ENCODE data around the gene MLIP.

The MLIP gene

DNA sequence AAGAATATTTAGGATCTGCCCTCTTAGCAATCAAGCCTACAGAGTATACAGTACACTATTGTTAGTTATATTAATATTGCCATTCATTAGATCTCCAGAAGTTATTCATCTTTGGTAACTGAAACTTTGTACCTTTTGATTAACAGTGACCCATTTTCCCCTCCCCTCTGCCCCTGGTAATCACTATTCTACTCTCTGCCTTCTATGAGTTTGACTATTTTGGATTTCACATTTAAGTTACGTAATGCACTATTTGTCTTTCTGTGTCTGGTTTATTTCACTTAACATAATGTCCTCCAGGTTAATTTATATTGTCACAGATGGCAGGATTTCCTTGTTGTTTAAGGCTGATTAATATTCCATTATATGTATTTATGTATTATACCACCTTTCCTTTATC, 111.0 kb downstream of the MLIP start:
- DNase-seq (ENCODE audit: extremely low spot score), result no peak
- CTCF ChIA-PET, result no interaction called here
- TF ChIP-seq TARDBP (IDR thresholded peaks at IDR 0.05), result no peak
- no peak for TF ChIP-seq L3MBTL2 (conservative IDR thresholded peaks at IDR 0.05)
- TF ChIP-seq LEF1 (IDR thresholded peaks at IDR 0.05; ENCODE audit: borderline replicate concordance), result no peak
- TF ChIP-seq, protein P1, sequence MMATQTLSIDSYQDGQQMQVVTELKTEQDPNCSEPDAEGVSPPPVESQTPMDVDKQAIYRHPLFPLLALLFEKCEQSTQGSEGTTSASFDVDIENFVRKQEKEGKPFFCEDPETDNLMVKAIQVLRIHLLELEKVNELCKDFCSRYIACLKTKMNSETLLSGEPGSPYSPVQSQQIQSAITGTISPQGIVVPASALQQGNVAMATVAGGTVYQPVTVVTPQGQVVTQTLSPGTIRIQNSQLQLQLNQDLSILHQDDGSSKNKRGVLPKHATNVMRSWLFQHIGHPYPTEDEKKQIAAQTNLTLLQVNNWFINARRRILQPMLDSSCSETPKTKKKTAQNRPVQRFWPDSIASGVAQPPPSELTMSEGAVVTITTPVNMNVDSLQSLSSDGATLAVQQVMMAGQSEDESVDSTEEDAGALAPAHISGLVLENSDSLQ (IDR thresholded peaks at IDR 0.05), result no peak
- TF ChIP-seq ZNF384 (IDR thresholded peaks at IDR 0.05), result no peak
- TF ChIP-seq ARNT (IDR thresholded peaks at IDR 0.05), result no peak
- TF ChIP-seq FOXK2 (IDR thresholded peaks at IDR 0.05), result no peak
- TF ChIP-seq SP1 (IDR thresholded peaks at IDR 0.05), result no peak
- TF ChIP-seq SUZ12 (IDR thresholded peaks at IDR 0.05), result no peak
- no peak for TF ChIP-seq ELF4 (IDR thresholded peaks at IDR 0.05)
- no peak for TF ChIP-seq BHLHE40 (IDR thresholded peaks at IDR 0.05; ENCODE audit: borderline replicate concordance)
- no peak for TF ChIP-seq NFRKB (IDR thresholded peaks at IDR 0.05)
- no peak for TF ChIP-seq CTBP1 (IDR thresholded peaks at IDR 0.05; ENCODE audit: borderline replicate concordance)
- POLR2A ChIA-PET, result no interaction called here

DNA sequence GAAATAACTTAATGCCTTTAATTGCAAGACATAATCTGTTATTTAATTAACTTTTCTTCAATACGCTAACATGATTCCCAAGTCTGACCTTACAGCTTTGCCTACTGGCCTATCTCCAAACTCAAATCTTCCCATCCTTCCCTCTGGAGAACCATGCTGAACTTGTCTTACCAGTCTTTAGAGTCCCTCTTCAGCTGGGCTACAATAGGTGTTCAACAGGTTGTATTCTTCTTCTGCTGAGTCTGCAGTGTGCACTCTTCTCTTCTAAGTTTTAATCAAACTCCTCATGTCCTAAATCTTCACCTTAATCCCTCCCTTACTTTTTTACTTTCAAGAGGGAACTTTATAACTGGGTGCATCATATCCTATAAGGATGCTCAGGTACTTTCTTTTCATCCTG, 121.5 kb downstream of the MLIP start:
- POLR2A ChIA-PET, result no interaction called here
- no peak for DNase-seq (ENCODE audit: extremely low spot score)
- TF ChIP-seq HDGF (IDR thresholded peaks at IDR 0.05; ENCODE audit: borderline replicate concordance) (no peak), SUZ12 (IDR thresholded peaks at IDR 0.05) (no peak), BHLHE40 (IDR thresholded peaks at IDR 0.05; ENCODE audit: borderline replicate concordance) (no peak), LEF1 (IDR thresholded peaks at IDR 0.05; ENCODE audit: borderline replicate concordance) (no peak), ZNF384 (IDR thresholded peaks at IDR 0.05) (no peak), FOXM1 (IDR thresholded peaks at IDR 0.05; ENCODE audit: borderline replicate concordance) (no peak)
- TF ChIP-seq, protein P1 (IDR thresholded peaks at IDR 0.05), result no peak
- CTCF ChIA-PET, result no interaction called here

DNA sequence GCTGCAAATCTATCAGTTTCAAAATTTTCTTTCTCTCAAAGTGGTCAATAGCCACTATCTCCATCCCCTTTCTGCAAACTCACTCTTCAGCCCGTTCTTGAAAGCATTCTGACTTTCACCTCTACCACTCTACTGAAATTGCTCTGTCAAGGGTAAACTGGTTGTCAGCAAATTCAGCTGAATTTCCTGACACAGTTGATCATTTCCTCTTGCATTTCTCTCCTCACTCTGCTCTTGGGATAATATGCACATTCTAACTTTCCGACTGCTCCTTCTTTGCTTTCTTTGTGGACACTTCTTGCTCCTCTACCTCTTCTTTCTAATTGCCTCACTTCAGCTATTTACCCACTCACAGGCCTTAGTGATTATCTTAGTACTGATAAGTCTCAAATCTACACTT, 123.3 kb downstream of the MLIP start:
- ChIA-PET POLR2A (no interaction called here), CTCF (interaction anchor here (1.4 kb wide), 1 partner anchor 10 kb away, joined by 3 read pairs; no protein-coding TSS in a partner anchor)
- TF ChIP-seq CTBP1 (IDR thresholded peaks at IDR 0.05; ENCODE audit: borderline replicate concordance), result no peak
- TF ChIP-seq, protein P1 (IDR thresholded peaks at IDR 0.05), result no peak
- TF ChIP-seq ARNT (IDR thresholded peaks at IDR 0.05), result no peak
- no peak for TF ChIP-seq BHLHE40 (IDR thresholded peaks at IDR 0.05; ENCODE audit: borderline replicate concordance)
- no peak for TF ChIP-seq LEF1 (IDR thresholded peaks at IDR 0.05; ENCODE audit: borderline replicate concordance)
- TF ChIP-seq ZNF384 (IDR thresholded peaks at IDR 0.05), result no peak
- TF ChIP-seq SP1 (IDR thresholded peaks at IDR 0.05), result no peak
- TF ChIP-seq FOXM1 (IDR thresholded peaks at IDR 0.05; ENCODE audit: borderline replicate concordance), result no peak
- no peak for DNase-seq (ENCODE audit: extremely low spot score)

DNA sequence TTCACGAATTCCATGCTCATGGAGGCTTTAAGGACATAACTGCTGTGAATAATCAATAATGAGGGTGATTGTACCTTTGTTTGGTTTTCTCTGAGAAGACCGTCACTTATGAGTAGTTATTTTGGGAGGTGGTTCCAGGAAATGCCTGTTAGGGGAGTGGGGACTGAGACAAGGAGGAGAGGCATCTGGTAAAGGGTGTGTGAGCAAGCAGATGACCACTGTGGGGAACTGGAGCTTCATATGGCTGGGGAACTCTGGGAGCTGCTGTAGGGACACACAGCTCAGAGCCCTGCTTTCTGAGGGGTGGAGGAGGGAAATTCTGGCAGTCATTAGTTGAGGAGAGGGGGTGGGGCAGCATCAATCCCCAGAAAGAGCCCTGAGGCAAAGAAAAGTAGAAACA, 125.7 kb downstream of the MLIP start:
- ChIA-PET CTCF (no interaction called here), POLR2A (no interaction called here)
- no peak for DNase-seq (ENCODE audit: extremely low spot score)

DNA sequence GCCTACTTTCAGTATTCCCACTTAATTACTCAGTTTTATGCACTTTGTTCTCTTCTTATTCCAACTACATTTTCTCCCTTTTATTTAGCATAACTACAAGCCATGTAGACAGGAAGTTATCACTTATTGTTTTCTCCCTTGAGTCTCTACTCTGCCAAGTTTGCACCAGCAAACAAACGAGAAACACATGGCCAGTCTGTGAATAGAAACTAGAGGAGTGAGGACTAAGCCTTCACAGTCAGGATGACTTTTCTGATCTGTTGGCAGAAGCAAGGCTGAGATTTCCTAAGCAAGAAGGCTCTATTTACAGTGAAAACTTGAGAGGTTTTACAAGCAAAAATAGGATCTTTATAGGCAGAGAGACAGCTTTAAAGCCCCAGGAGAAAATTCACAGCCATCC, 127.2 kb downstream of the MLIP start:
- no peak for DNase-seq (ENCODE audit: extremely low spot score)
- no peak for TF ChIP-seq SP1 (IDR thresholded peaks at IDR 0.05)
- TF ChIP-seq FOXK2 (IDR thresholded peaks at IDR 0.05), result no peak
- TF ChIP-seq ELF4 (IDR thresholded peaks at IDR 0.05), result no peak
- TF ChIP-seq SUZ12 (IDR thresholded peaks at IDR 0.05), result no peak
- TF ChIP-seq ARNT (IDR thresholded peaks at IDR 0.05), result no peak
- TF ChIP-seq BHLHE40 (IDR thresholded peaks at IDR 0.05; ENCODE audit: borderline replicate concordance), result no peak
- TF ChIP-seq ZNF384 (IDR thresholded peaks at IDR 0.05), result no peak
- no peak for TF ChIP-seq CTBP1 (IDR thresholded peaks at IDR 0.05; ENCODE audit: borderline replicate concordance)
- TF ChIP-seq, protein P1 (IDR thresholded peaks at IDR 0.05), result no peak
- no peak for TF ChIP-seq FOXM1 (IDR thresholded peaks at IDR 0.05; ENCODE audit: borderline replicate concordance)
- no peak for TF ChIP-seq L3MBTL2 (conservative IDR thresholded peaks at IDR 0.05)
- no peak for TF ChIP-seq LEF1 (IDR thresholded peaks at IDR 0.05; ENCODE audit: borderline replicate concordance)
- ChIA-PET CTCF (no interaction called here), POLR2A (no interaction called here)

More for the DNA sequence above, 125.7 kb downstream of the MLIP start:
- TF ChIP-seq FOXA1 (IDR thresholded peaks at IDR 0.05), result no peak
- no peak for TF ChIP-seq BHLHE40 (IDR thresholded peaks at IDR 0.05; ENCODE audit: borderline replicate concordance)
- TF ChIP-seq SUZ12 (IDR thresholded peaks at IDR 0.05), result no peak

DNA sequence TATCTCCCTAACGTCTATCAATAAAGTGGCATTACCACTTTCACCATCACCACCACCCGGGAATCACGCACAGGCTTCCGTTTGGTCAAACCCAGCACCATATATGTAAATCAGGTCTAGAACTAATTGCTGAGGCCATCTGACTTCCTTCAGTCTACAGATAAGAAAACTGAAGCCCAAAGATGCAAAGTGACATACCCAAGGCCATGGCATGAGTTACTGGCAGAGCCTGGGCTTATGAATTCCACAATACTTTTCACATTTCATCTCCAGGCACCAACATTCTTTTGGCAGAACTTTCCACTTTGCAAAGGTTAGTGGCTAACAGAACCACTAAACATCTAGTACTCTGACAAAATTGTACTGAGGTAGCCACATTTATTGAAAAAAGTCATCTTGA, 132.5 kb downstream of the MLIP start:
- POLR2A ChIA-PET, result no interaction called here
- TF ChIP-seq TARDBP (IDR thresholded peaks at IDR 0.05) (no peak), ZNF384 (IDR thresholded peaks at IDR 0.05) (no peak), FOXK2 (IDR thresholded peaks at IDR 0.05) (no peak), LEF1 (IDR thresholded peaks at IDR 0.05; ENCODE audit: borderline replicate concordance) (no peak), ARNT (IDR thresholded peaks at IDR 0.05) (no peak), BHLHE40 (IDR thresholded peaks at IDR 0.05; ENCODE audit: borderline replicate concordance) (no peak), SUZ12 (IDR thresholded peaks at IDR 0.05) (no peak), HDGF (IDR thresholded peaks at IDR 0.05; ENCODE audit: borderline replicate concordance) (no peak), NFRKB (IDR thresholded peaks at IDR 0.05) (no peak), L3MBTL2 (conservative IDR thresholded peaks at IDR 0.05) (no peak), CTBP1 (IDR thresholded peaks at IDR 0.05; ENCODE audit: borderline replicate concordance) (no peak), ELF4 (IDR thresholded peaks at IDR 0.05) (no peak), FOXM1 (IDR thresholded peaks at IDR 0.05; ENCODE audit: borderline replicate concordance) (no peak), SP1 (IDR thresholded peaks at IDR 0.05) (no peak), FOXA1 (IDR thresholded peaks at IDR 0.05) (no peak)
- TF ChIP-seq, protein P1 (IDR thresholded peaks at IDR 0.05), result no peak
- DNase-seq (ENCODE audit: extremely low spot score), result no peak
- CTCF ChIA-PET, result interaction anchor here (0.6 to 1.9 kb wide), 3 partner anchors 216 to 1521 kb away, joined by 3 to 13 read pairs (median 3); no protein-coding TSS in a partner anchor
